ENCODE data around the gene NINL. TPM values are rescaled to one million over a fixed set of nuclear protein-coding genes. Genes with fewer than 3 reads are reported as not detected.

Gene NINL
- total and polyA plus RNA-seq, 2 of the 4 experiments (the other 2 are of a cell fraction): 3.0 to 10.4 TPM

GRCh38 chr20:25467441-25467840 is 117.9 kb downstream of the NINL start:
- no peak overlapping the region for H2AK5ac ChIP-seq (ENCODE audit: low read depth, low read length)
- H2AFZ ChIP-seq (replicated peaks; ENCODE audit: low read length, poor library complexity): no peak overlapping the region
- no peaks in the 10 kb centered on the region; the same call in 1 of the 2 replicates for H3K9me1 ChIP-seq (ENCODE audit: insufficient read depth, low read length)
- no peak for TF ChIP-seq RCOR1 (IDR thresholded peaks at IDR 0.05; ENCODE audit: insufficient replicate concordance, low read length)
- H3K79me1 ChIP-seq (ENCODE audit: low read depth in 1 of 2, low read length in 2 of 2): peaks cover 4 to 7% of the 10 kb centered on the region in 2 experiments; a peak in 1 of 4 replicates
- H3K23ac ChIP-seq (ENCODE audit: low read depth, low read length): no peak overlapping the region
- no peak overlapping the region for H2BK5ac ChIP-seq (ENCODE audit: low read depth, low read length, poor library complexity, severe bottlenecking)
- H3K4me2 ChIP-seq (ENCODE audit: low read depth, low read length): no peak overlapping the region
- no TSS peak for BruUV-seq (replicated peaks)
- H3K36me3 ChIP-seq (ENCODE audit: control insufficient read depth, insufficient read depth, low read length): peaks cover 33% of the 10 kb centered on the region
- no peak overlapping the region for H4K5ac ChIP-seq (ENCODE audit: low read depth, low read length)
- ATAC-seq (ENCODE audit: low read depth): no peak
- H3K4ac ChIP-seq (ENCODE audit: low read depth, low read length): no peak overlapping the region
- H3K4me1 ChIP-seq (ENCODE audit: control insufficient read depth, insufficient read depth, low read length): no peaks in the 10 kb centered on the region
- H3K56ac ChIP-seq (ENCODE audit: extremely low read depth, insufficient read depth, low read length): no peak overlapping the region
- H3K27ac ChIP-seq (ENCODE audit: insufficient read depth, low read length): no peak overlapping the region
- H2AK9ac ChIP-seq (replicated peaks; ENCODE audit: low read depth, low read length, poor library complexity): no peak overlapping the region
- H2BK20ac ChIP-seq (ENCODE audit: low read depth, low read length): no peak overlapping the region
- no peaks in the 10 kb centered on the region for H3K27me3 ChIP-seq (ENCODE audit: control insufficient read depth, insufficient read depth, low read length)
- peaks cover 3% of the 10 kb centered on the region; the same call in 1 of the 2 replicates for H4K20me1 ChIP-seq (ENCODE audit: insufficient read depth, low read length)
- H3K9ac ChIP-seq (ENCODE audit: low read depth, low read length): no peak overlapping the region
- dilution Hi-C loops (cut with HindIII; ENCODE audit: low sequenced_read_pairs, unreplicated experiment): no loop called here
- H3K14ac ChIP-seq (replicated peaks; ENCODE audit: low read depth, low read length): no peak overlapping the region
- no peak overlapping the region for H4K8ac ChIP-seq (ENCODE audit: low read depth in 2 of 2, low read length in 2 of 2)
- in situ Hi-C loops (cut with MboI; ENCODE audit: low sequenced_read_pairs): no loop called here
- intact Hi-C loops (cut with micrococcal nuclease): no loop called here
- H3K18ac ChIP-seq (ENCODE audit: low read depth, low read length): no peak overlapping the region
- 88% methylated on average over 1 of the region's 8 CpGs; no CpG with 5 or more reads in 1 of the 2 experiments for WGBS, 2 experiments (ENCODE audit: extremely low coverage in 2 of 2, insufficient read length in 1 of 2)
- ChIA-PET CTCF (no interaction called here), POLR2A (ENCODE audit: unreplicated experiment) (no interaction called here)
- H3K9me3 ChIP-seq (ENCODE audit: control insufficient read depth, insufficient read depth, low read length): no peaks in the 10 kb centered on the region
- no peak for DNase-seq
- H3K4me3 ChIP-seq (ENCODE audit: insufficient read depth, low read depth, low read length): no peak overlapping the region
- H4K91ac ChIP-seq (ENCODE audit: insufficient read depth, low read depth, low read length): no peak overlapping the region
- no peak overlapping the region for H2BK15ac ChIP-seq (ENCODE audit: low read depth, low read length)
- H2BK120ac ChIP-seq (ENCODE audit: low read depth, low read length): no peak overlapping the region
